ENCODE data around the gene MBTPS1.

- no peak for TF ChIP-seq CREM (CRISPR knock-in tag; IDR thresholded peaks at IDR 0.05)
- TF ChIP-seq GABPB1 (CRISPR knock-in tag; IDR thresholded peaks at IDR 0.05) = no peak
- no peak for TF ChIP-seq E2F1 (CRISPR knock-in tag; IDR thresholded peaks at IDR 0.05)
- no peak for TF ChIP-seq MAX (CRISPR knock-in tag; IDR thresholded peaks at IDR 0.05)
- no peak for TF ChIP-seq ZBTB21 (CRISPR knock-in tag; IDR thresholded peaks at IDR 0.05; ENCODE audit: borderline replicate concordance)
- no peak for TF ChIP-seq TP53 (CRISPR knock-in tag; IDR thresholded peaks at IDR 0.05)
- TF ChIP-seq CTCF (IDR thresholded peaks at IDR 0.05) = no peak
- no peak for TF ChIP-seq ARID4B (CRISPR knock-in tag; IDR thresholded peaks at IDR 0.05; ENCODE audit: borderline replicate concordance)
- no peak for TF ChIP-seq ERG (CRISPR knock-in tag; IDR thresholded peaks at IDR 0.05)
- TF ChIP-seq ZNF138 (CRISPR knock-in tag; conservative IDR thresholded peaks at IDR 0.05) = no peak
Observed at GRCh38 chr16:84085271-84085667, 31.5 kb downstream of the MBTPS1 start.
